HL-60 (cell line): ENCODE measurements around the gene SPINK4.

Experiments
- GABPA ChIP-seq: IDR thresholded peaks from 2 replicates; pipeline ENCODE4 v1.6.1; 2012; ENCODE audit warnings: low read depth
- POLR2AphosphoS5 ChIP-seq: IDR thresholded peaks from 2 replicates; pipeline ENCODE4 v1.6.1; 2012; ENCODE audit warnings: low read depth
- REST ChIP-seq: IDR thresholded peaks from 2 replicates; pipeline ENCODE4 v1.6.1; 2012; ENCODE audit warnings: low read depth; ENCODE audit not compliant: insufficient replicate concordance
- SPI1 ChIP-seq: IDR thresholded peaks from 2 replicates; pipeline ENCODE4 v1.6.1; 2012; ENCODE audit warnings: low read depth, mild to moderate bottlenecking, borderline replicate concordance
- TF ChIP-seq, protein P1 (sequence below): IDR thresholded peaks from one replicate; pipeline ENCODE4 v1.5.1; 2011; ENCODE audit warnings: low read length, control low read depth, inconsistent platforms; ENCODE audit not compliant: insufficient read depth

GRCh38 chr9:33291031-33291397, 51.0 kb downstream of the SPINK4 start:
- TF ChIP-seq, protein P1, sequence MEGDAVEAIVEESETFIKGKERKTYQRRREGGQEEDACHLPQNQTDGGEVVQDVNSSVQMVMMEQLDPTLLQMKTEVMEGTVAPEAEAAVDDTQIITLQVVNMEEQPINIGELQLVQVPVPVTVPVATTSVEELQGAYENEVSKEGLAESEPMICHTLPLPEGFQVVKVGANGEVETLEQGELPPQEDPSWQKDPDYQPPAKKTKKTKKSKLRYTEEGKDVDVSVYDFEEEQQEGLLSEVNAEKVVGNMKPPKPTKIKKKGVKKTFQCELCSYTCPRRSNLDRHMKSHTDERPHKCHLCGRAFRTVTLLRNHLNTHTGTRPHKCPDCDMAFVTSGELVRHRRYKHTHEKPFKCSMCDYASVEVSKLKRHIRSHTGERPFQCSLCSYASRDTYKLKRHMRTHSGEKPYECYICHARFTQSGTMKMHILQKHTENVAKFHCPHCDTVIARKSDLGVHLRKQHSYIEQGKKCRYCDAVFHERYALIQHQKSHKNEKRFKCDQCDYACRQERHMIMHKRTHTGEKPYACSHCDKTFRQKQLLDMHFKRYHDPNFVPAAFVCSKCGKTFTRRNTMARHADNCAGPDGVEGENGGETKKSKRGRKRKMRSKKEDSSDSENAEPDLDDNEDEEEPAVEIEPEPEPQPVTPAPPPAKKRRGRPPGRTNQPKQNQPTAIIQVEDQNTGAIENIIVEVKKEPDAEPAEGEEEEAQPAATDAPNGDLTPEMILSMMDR = no peak
- peak; percentile 40 for TF ChIP-seq REST
- TF ChIP-seq POLR2AphosphoS5 = no peak
- TF ChIP-seq GABPA = no peak
- TF ChIP-seq SPI1 = no peak
